Loucy (cell line): ENCODE results near the gene ZFPM1.

Source experiments
- H2AFZ ChIP-seq: fragments of 200-600 bp; sonication (generic); 2 replicates; pipeline ENCODE4 v1.6.0; 2016; ENCODE audit warnings: antibody characterized with exemption, mild to moderate bottlenecking, low read length, moderate library complexity
- H3F3A ChIP-seq: fragments of 200-600 bp; 2 replicates; pipeline ENCODE4 v1.6.0; 2016; ENCODE audit warnings: antibody characterized with exemption, low read depth, mild to moderate bottlenecking
- H3K27me3 ChIP-seq: fragments of 200-600 bp; sonication (generic); 2 replicates; pipeline ENCODE4 v1.6.1; 2014; ENCODE audit warnings: low read length, mild to moderate bottlenecking; ENCODE audit not compliant: insufficient read depth, poor library complexity, severe bottlenecking
- H3K36me3 ChIP-seq: fragments of 200-600 bp; sonication (generic); 2 replicates; pipeline ENCODE4 v1.6.1; 2016; ENCODE audit warnings: low read length; ENCODE audit not compliant: insufficient read depth
- H3K4me1 ChIP-seq: fragments of 200-600 bp; sonication (generic); 2 replicates; pipeline ENCODE4 v1.5.1; 2014; ENCODE audit warnings: low read length, mild to moderate bottlenecking; ENCODE audit not compliant: insufficient read depth, poor library complexity, severe bottlenecking
- H3K4me2 ChIP-seq: fragments of 200-600 bp; sonication (generic); 2 replicates; pipeline ENCODE4 v1.6.0; 2014; ENCODE audit warnings: antibody characterized with exemption, low read length, low read depth, mild to moderate bottlenecking; ENCODE audit not compliant: poor library complexity, severe bottlenecking
- H3K4me3 ChIP-seq: fragments of 200-600 bp; sonication (generic); 2 replicates; pipeline ENCODE4 v1.5.1; 2014; ENCODE audit warnings: low read length, mild to moderate bottlenecking, mixed read lengths; ENCODE audit not compliant: poor library complexity, severe bottlenecking
- H3K79me2 ChIP-seq: fragments of 200-600 bp; sonication (generic); 2 replicates; pipeline ENCODE4 v1.6.1; 2014; ENCODE audit warnings: low read length; ENCODE audit not compliant: insufficient read depth
- H3K9ac ChIP-seq: fragments of 200-600 bp; sonication (generic); 2 replicates; pipeline ENCODE4 v1.6.0; 2014; ENCODE audit warnings: mild to moderate bottlenecking, low read depth, low read length, moderate library complexity; ENCODE audit not compliant: poor library complexity, severe bottlenecking
- H3K9me2 ChIP-seq: fragments of 200-600 bp; sonication (generic); replicated peaks from 2 replicates; pipeline ENCODE4 v1.6.1; 2016; ENCODE audit warnings: low read depth, low read length, mixed read lengths
- H3K9me3 ChIP-seq: fragments of 200-600 bp; sonication (generic); 2 replicates; pipeline ENCODE4 v1.6.1; 2014; ENCODE audit warnings: mild to moderate bottlenecking, antibody characterized with exemption, low read length, low read depth; ENCODE audit not compliant: insufficient read depth
- H4K20me1 ChIP-seq: fragments of 200-600 bp; sonication (generic); 2 replicates; pipeline ENCODE4 v1.6.0; 2014; ENCODE audit warnings: antibody characterized with exemption, low read length, mild to moderate bottlenecking; ENCODE audit not compliant: insufficient read depth, poor library complexity, severe bottlenecking
- CTCF ChIP-seq: fragments of 200-600 bp; sonication (generic); conservative IDR thresholded peaks from 2 replicates; pipeline ENCODE4 v1.5.1; 2014; ENCODE audit warnings: mild to moderate bottlenecking, antibody characterized with exemption, low read length
- EZH2phosphoT487 ChIP-seq: fragments of 200-600 bp; IDR thresholded peaks from 2 replicates; pipeline ENCODE4 v1.6.1; 2018; ENCODE audit warnings: antibody characterized with exemption, mild to moderate bottlenecking, moderate library complexity, borderline replicate concordance

The ZFPM1 gene

DNA sequence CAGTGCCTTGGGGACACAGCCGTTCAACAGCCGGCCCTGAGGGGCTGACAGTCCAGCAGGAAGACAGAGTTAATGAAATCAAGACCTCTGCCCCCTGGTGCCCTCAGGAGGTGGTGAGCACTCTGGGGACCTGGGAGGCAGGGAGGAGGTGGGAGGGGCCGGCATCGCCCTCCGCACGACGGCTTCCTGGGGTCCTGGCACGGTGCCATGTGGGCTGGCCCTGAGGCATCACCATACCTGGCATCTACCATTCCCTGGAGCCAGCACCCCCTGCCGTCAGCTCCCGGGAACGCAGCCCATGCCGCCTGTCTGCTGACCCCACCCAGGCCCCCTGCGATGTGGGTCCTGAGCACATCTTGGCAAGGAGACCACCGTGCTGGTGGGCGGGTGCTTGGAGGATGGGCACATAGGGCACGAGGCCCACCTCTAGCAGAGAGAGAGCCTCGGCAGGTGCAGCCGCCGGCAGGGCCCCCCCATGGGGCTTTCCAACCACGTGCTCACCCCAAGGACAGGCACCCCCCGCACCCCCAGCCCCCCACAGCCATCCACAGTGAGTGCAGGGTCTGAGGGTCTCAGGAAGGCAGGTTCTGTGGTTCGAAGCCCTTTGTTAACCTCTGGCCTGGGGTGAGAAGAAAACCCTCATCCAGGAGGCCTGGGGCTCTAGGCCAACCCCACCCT is 52.5 kb downstream of the ZFPM1 start:
- no peaks in the 10 kb centered on the region for H3K4me1 ChIP-seq
- no peak overlapping the region for H2AFZ ChIP-seq
- H3K4me2 ChIP-seq = no peak overlapping the region
- no peaks in the 10 kb centered on the region for H3K27me3 ChIP-seq
- H3K36me3 ChIP-seq = peaks cover 5% of the 10 kb centered on the region; the same call in 1 of the 2 replicates
- H3K9me3 ChIP-seq = no peaks in the 10 kb centered on the region
- no peak for TF ChIP-seq EZH2phosphoT487
- TF ChIP-seq CTCF = no peak
- no peaks in the 10 kb centered on the region for H3K9me2 ChIP-seq
- H4K20me1 ChIP-seq = peaks cover 3% of the 10 kb centered on the region
- no peak overlapping the region for H3K9ac ChIP-seq
- no peak overlapping the region for H3K4me3 ChIP-seq
- peaks cover 10% of the 10 kb centered on the region; the same call in 1 of the 2 replicates for H3K79me2 ChIP-seq
- no peaks in the 10 kb centered on the region for H3F3A ChIP-seq

DNA sequence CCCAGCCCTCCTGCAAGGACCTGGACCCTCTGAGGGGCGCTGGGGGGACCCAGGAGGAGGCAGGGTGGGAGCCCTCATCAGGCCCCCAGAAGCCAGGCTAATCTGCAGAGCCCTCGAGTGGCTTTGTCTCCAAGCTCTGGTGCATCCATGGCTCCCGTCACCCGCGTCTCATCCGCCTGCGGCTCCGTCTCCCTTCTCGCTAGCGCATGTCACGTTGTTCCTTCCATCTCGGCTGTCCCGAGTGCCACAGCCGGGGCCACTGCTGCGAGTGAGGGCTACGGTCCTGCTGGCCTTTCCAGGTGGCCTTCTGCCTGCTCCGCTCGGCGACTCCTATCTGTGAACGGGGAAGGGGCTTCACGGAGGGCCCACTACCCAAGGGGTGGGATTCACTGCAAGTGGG is 53.6 kb downstream of the ZFPM1 start:
- Histone ChIP-seq H3K4me2 (no peak overlapping the region), H3K9me2 (no peaks in the 10 kb centered on the region), H3K36me3 (no peaks in the 10 kb centered on the region; the same call in 1 of the 2 replicates), H3K9ac (no peak overlapping the region), H3K79me2 (no peaks in the 10 kb centered on the region), H3K4me1 (no peaks in the 10 kb centered on the region), H4K20me1 (no peaks in the 10 kb centered on the region), H3K4me3 (no peak overlapping the region), H2AFZ (no peak overlapping the region), H3K9me3 (no peaks in the 10 kb centered on the region), H3K27me3 (no peaks in the 10 kb centered on the region), H3F3A (no peaks in the 10 kb centered on the region)
- TF ChIP-seq EZH2phosphoT487 (no peak), CTCF (no peak)

GRCh38 chr16:88507231-88507743 is 54.2 kb downstream of the ZFPM1 start:
- no peaks in the 10 kb centered on the region for H3K79me2 ChIP-seq
- H3K27me3 ChIP-seq = no peaks in the 10 kb centered on the region
- no peaks in the 10 kb centered on the region for H3F3A ChIP-seq
- TF ChIP-seq EZH2phosphoT487 (no peak), CTCF (no peak)
- H3K4me3 ChIP-seq = no peak overlapping the region
- H3K9me3 ChIP-seq = no peaks in the 10 kb centered on the region
- H3K36me3 ChIP-seq = no peaks in the 10 kb centered on the region; the same call in 1 of the 2 replicates
- H4K20me1 ChIP-seq = no peaks in the 10 kb centered on the region
- no peak overlapping the region for H3K9ac ChIP-seq
- no peak overlapping the region for H3K4me2 ChIP-seq
- H3K4me1 ChIP-seq = no peaks in the 10 kb centered on the region
- H3K9me2 ChIP-seq = no peaks in the 10 kb centered on the region
- H2AFZ ChIP-seq = no peak overlapping the region
